H1 (cell line): Measurements from ENCODE around the gene GPT2.

ENCODE experiments used
- ASH2L ChIP-seq: fragments of 200-600, 300-600 bp; sonication (generic); IDR thresholded peaks from one replicate; pipeline ENCODE4 v1.7.1; 2017; ENCODE audit warnings: low read length
- BCL11A ChIP-seq, 2 experiments: IDR thresholded peaks; one replicate each; pipeline ENCODE4 v1.6.1; 2011; ENCODE audit warnings: low read depth in 2 of 2, low read length in 2 of 2, mild to moderate bottlenecking in 2 of 2
- CBX5 ChIP-seq: fragments of 300-800, 300-1000 bp; sonication (generic); IDR thresholded peaks from 2 replicates; pipeline ENCODE4 v1.7.1; 2016; ENCODE audit warnings: antibody characterized with exemption, low read length, low read depth
- EP300 ChIP-seq, 2 experiments: IDR thresholded peaks; 1 replicate in 1 of 2; 2 replicates in 1 of 2; pipeline ENCODE4 v1.6.1; 2011 to 2012; ENCODE audit warnings: low read depth in 2 of 2, low read length in 2 of 2, mild to moderate bottlenecking in 2 of 2, borderline replicate concordance in 1 of 2, inconsistent platforms in 1 of 2, moderate library complexity in 1 of 2
- EZH2 ChIP-seq: fragments of 200-600 bp; sonication (generic); IDR thresholded peaks from 2 replicates; pipeline ENCODE4 v1.7.1; 2012; ENCODE audit warnings: low read depth, mild to moderate bottlenecking, moderate library complexity, low read length, inconsistent platforms; ENCODE audit not compliant: severe bottlenecking
- GTF2F1 ChIP-seq: IDR thresholded peaks from 2 replicates; pipeline ENCODE4 v1.6.1; 2012; ENCODE audit warnings: low read depth, low read length, improper control_type of control experiment, borderline replicate concordance
- POLR2A ChIP-seq, 2 experiments: IDR thresholded peaks; 1 replicate in 1 of 2; 2 replicates in 1 of 2; pipeline ENCODE4 v1.6.1; 2011; ENCODE audit warnings: low read depth in 2 of 2, low read length in 2 of 2, mild to moderate bottlenecking in 2 of 2; ENCODE audit errors: control extremely low read depth in 1 of 2
- RFX5 ChIP-seq: IDR thresholded peaks from 2 replicates; pipeline ENCODE4 v1.6.1; 2011; ENCODE audit warnings: low read depth, low read length, improper control_type of control experiment, borderline replicate concordance
- SRF ChIP-seq: IDR thresholded peaks from 2 replicates; pipeline ENCODE4 v1.6.1; 2011; ENCODE audit warnings: mild to moderate bottlenecking, low read depth, low read length, moderate library complexity
- TAF1 ChIP-seq: IDR thresholded peaks from 2 replicates; pipeline ENCODE4 v1.6.1; 2011; ENCODE audit warnings: mild to moderate bottlenecking, low read depth, low read length
- YY1 ChIP-seq: IDR thresholded peaks from 2 replicates; pipeline ENCODE4 v1.6.1; 2011; ENCODE audit warnings: low read depth, mild to moderate bottlenecking, low read length
- TF ChIP-seq, protein P1 (sequence below), 3 experiments: IDR thresholded peaks; 1 replicate in 2 of 3; 2 replicates in 1 of 3; pipeline versions ENCODE4 v1.5.1 to v1.6.1; 2011; ENCODE audit warnings: low read length in 3 of 3, mild to moderate bottlenecking in 3 of 3, inconsistent platforms in 2 of 3, low read depth in 1 of 3, moderate library complexity in 1 of 3; ENCODE audit not compliant: insufficient read depth in 1 of 3; ENCODE audit errors: control extremely low read depth in 1 of 3
- TF ChIP-seq, protein P2 (sequence below): IDR thresholded peaks from 2 replicates; pipeline ENCODE4 v1.6.1; 2012; ENCODE audit warnings: low read length, inconsistent platforms

DNA sequence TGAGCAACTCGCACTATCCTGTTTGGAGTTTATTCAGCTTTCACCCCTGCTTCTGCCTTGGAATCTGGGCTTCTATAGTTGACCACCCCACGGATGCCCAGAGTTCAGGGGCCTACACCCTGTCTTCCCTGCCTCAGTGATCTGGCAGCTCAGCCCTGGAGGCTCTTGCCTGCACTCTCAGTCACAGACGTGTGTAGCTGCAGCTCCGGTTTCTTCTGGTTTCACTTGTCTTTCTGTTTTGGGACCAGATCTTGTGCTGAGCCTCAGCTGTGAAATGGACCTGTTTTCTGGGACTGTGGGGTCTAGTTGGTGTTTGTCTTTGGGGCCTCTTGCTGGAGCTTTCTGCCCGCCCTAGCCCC lies 5.8 kb downstream of the GPT2 start:
- TF ChIP-seq, protein P1, sequence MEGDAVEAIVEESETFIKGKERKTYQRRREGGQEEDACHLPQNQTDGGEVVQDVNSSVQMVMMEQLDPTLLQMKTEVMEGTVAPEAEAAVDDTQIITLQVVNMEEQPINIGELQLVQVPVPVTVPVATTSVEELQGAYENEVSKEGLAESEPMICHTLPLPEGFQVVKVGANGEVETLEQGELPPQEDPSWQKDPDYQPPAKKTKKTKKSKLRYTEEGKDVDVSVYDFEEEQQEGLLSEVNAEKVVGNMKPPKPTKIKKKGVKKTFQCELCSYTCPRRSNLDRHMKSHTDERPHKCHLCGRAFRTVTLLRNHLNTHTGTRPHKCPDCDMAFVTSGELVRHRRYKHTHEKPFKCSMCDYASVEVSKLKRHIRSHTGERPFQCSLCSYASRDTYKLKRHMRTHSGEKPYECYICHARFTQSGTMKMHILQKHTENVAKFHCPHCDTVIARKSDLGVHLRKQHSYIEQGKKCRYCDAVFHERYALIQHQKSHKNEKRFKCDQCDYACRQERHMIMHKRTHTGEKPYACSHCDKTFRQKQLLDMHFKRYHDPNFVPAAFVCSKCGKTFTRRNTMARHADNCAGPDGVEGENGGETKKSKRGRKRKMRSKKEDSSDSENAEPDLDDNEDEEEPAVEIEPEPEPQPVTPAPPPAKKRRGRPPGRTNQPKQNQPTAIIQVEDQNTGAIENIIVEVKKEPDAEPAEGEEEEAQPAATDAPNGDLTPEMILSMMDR (IDR thresholded peaks at IDR 0.05; ENCODE audit: control extremely low read depth in 1 of 3, insufficient read depth in 1 of 3, low read depth in 1 of 3, low read length in 3 of 3) = no peak
- TF ChIP-seq ASH2L (no peak), EZH2 (no peak), TAF1 (no peak), RFX5 (no peak), CBX5 (no peak), BCL11A (IDR thresholded peaks at IDR 0.05; ENCODE audit: low read depth in 2 of 2, low read length in 2 of 2) (no peak), EP300 (IDR thresholded peaks at IDR 0.05; ENCODE audit: borderline replicate concordance in 1 of 2, low read depth in 2 of 2, low read length in 2 of 2) (no peak), POLR2A (IDR thresholded peaks at IDR 0.05; ENCODE audit: control extremely low read depth in 1 of 2, low read depth in 2 of 2, low read length in 2 of 2) (no peak), YY1 (no peak), SRF (no peak), GTF2F1 (no peak)
- TF ChIP-seq, protein P2, sequence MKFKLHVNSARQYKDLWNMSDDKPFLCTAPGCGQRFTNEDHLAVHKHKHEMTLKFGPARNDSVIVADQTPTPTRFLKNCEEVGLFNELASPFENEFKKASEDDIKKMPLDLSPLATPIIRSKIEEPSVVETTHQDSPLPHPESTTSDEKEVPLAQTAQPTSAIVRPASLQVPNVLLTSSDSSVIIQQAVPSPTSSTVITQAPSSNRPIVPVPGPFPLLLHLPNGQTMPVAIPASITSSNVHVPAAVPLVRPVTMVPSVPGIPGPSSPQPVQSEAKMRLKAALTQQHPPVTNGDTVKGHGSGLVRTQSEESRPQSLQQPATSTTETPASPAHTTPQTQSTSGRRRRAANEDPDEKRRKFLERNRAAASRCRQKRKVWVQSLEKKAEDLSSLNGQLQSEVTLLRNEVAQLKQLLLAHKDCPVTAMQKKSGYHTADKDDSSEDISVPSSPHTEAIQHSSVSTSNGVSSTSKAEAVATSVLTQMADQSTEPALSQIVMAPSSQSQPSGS = no peak
